OCI-LY3 (cell line): ENCODE results near the gene RNU7-1.

Experiments used
- H2AFZ ChIP-seq: fragments of 200-600, 300-600 bp; shearing (Covaris generic); 2 replicates; pipeline ENCODE4 v1.6.0; 2014; ENCODE audit warnings: antibody characterized with exemption, low read depth, low read length
- H3K27ac ChIP-seq: fragments of 200-600, 300-600 bp; sonication (generic); 2 replicates; pipeline ENCODE4 v1.5.1; 2014; ENCODE audit warnings: mild to moderate bottlenecking, low read length, moderate library complexity, mixed read lengths
- H3K27me3 ChIP-seq: fragments of 200-600, 300-600 bp; sonication (generic); 2 replicates; pipeline ENCODE4 v1.6.1; 2014; ENCODE audit warnings: low read depth, low read length, mixed read lengths
- H3K36me3 ChIP-seq: fragments of 200-600, 300-600 bp; sonication (generic); replicated peaks from 2 replicates; pipeline ENCODE3; 2014; ENCODE audit warnings: low read depth, low read length, mixed read lengths
- H3K4me1 ChIP-seq: fragments of 300-600, 200-600 bp; sonication (generic); 2 replicates; pipeline ENCODE4 v1.6.1; 2014; ENCODE audit warnings: low read length, mixed read lengths
- H3K4me2 ChIP-seq: fragments of 200-600, 300-600 bp; sonication (generic); 2 replicates; pipeline ENCODE4 v1.6.1; 2014; ENCODE audit warnings: low read length, mixed read lengths
- H3K4me3 ChIP-seq: fragments of 300-600, 200-600 bp; sonication (generic); 2 replicates; pipeline ENCODE4 v1.5.1; 2014; ENCODE audit warnings: antibody characterized with exemption, mild to moderate bottlenecking, low read length, moderate library complexity
- H3K79me2 ChIP-seq: fragments of 300-600, 200-600 bp; shearing (Covaris generic); 2 replicates; pipeline ENCODE4 v1.6.1; 2014; ENCODE audit warnings: mild to moderate bottlenecking, low read length, mixed read lengths
- H3K9ac ChIP-seq: fragments of 300-600, 200-600 bp; shearing (Covaris generic); 2 replicates; pipeline ENCODE4 v1.6.0; 2014; ENCODE audit warnings: mild to moderate bottlenecking, low read length, moderate library complexity
- H3K9me3 ChIP-seq: fragments of 200-600, 300-600 bp; shearing (Covaris generic); 2 replicates; pipeline ENCODE4 v1.6.1; 2014; ENCODE audit warnings: low read length, mixed read lengths; ENCODE audit not compliant: insufficient read depth
- H4K20me1 ChIP-seq: fragments of 200-600, 300-600 bp; sonication (generic); 2 replicates; pipeline ENCODE4 v1.6.1; 2016; ENCODE audit warnings: low read length, mixed read lengths; ENCODE audit not compliant: insufficient read depth
- EZH2phosphoT487 ChIP-seq: fragments of 200-600 bp; shearing (Covaris generic); IDR thresholded peaks from 2 replicates; pipeline ENCODE4 v1.6.1; 2018; ENCODE audit warnings: antibody characterized with exemption, mixed run types, low read depth
- TF ChIP-seq, protein P1 (sequence below): fragments of 200-600, 300-600 bp; sonication (generic); IDR thresholded peaks from 2 replicates; pipeline ENCODE4 v1.5.1; 2014; ENCODE audit warnings: antibody characterized with exemption, low read length, low read depth

The RNU7-1 gene

DNA sequence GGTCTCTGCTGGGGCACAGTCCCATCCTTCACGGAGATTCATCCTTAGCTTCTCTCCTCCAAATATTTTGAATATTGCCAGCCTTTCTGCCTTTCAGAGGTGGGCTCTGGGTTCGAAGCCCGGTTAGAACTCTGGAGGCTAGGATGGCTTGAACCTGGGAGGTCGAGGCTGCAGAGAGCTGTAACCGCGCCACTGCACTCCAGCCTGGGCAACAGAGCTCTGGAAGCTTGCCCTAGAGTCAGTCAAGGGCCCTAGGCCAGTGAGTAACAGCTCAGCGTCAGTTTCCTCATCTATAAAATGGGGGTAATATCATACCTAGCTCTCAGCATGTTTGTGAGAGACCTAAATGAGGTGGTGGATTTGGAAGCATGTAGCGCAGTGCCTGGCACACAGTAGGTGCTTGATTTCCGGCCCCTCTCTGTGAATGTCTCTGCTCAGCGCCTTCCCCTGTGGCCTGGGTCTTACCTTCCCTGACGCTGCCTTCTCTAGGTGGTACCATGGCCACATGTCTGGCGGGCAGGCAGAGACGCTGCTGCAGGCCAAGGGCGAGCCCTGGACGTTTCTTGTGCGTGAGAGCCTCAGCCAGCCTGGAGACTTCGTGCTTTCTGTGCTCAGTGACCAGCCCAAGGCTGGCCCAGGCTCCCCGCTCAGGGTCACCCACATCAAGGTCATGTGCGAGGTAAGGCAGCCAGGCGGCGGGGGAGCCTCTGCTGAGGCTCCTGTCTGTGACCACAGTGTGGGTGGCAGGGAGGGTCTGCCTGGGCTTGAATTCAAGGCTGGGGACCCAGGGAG, 10.9 kb downstream of the RNU7-1 start:
- Histone ChIP-seq H3K4me3 (peak overlapping the region; percentile 84), H3K27me3 (no peaks in the 10 kb centered on the region), H2AFZ (no peak overlapping the region), H3K79me2 (peaks cover 14% of the 10 kb centered on the region), H3K4me1 (peaks cover 54% of the 10 kb centered on the region), H3K9me3 (no peaks in the 10 kb centered on the region), H3K9ac (no peak overlapping the region; the same call in 1 of the 2 replicates), H3K4me2 (peak overlapping the region; percentile 94), H3K36me3 (peaks cover 19% of the 10 kb centered on the region), H4K20me1 (peaks cover 4% of the 10 kb centered on the region; the same call in 1 of the 2 replicates), H3K27ac (0 out of 2 replicates have a peak overlapping the region, but pooled peaks have one; percentile 58)
- TF ChIP-seq, protein P1, sequence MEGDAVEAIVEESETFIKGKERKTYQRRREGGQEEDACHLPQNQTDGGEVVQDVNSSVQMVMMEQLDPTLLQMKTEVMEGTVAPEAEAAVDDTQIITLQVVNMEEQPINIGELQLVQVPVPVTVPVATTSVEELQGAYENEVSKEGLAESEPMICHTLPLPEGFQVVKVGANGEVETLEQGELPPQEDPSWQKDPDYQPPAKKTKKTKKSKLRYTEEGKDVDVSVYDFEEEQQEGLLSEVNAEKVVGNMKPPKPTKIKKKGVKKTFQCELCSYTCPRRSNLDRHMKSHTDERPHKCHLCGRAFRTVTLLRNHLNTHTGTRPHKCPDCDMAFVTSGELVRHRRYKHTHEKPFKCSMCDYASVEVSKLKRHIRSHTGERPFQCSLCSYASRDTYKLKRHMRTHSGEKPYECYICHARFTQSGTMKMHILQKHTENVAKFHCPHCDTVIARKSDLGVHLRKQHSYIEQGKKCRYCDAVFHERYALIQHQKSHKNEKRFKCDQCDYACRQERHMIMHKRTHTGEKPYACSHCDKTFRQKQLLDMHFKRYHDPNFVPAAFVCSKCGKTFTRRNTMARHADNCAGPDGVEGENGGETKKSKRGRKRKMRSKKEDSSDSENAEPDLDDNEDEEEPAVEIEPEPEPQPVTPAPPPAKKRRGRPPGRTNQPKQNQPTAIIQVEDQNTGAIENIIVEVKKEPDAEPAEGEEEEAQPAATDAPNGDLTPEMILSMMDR: no peak
- no peak for TF ChIP-seq EZH2phosphoT487

DNA sequence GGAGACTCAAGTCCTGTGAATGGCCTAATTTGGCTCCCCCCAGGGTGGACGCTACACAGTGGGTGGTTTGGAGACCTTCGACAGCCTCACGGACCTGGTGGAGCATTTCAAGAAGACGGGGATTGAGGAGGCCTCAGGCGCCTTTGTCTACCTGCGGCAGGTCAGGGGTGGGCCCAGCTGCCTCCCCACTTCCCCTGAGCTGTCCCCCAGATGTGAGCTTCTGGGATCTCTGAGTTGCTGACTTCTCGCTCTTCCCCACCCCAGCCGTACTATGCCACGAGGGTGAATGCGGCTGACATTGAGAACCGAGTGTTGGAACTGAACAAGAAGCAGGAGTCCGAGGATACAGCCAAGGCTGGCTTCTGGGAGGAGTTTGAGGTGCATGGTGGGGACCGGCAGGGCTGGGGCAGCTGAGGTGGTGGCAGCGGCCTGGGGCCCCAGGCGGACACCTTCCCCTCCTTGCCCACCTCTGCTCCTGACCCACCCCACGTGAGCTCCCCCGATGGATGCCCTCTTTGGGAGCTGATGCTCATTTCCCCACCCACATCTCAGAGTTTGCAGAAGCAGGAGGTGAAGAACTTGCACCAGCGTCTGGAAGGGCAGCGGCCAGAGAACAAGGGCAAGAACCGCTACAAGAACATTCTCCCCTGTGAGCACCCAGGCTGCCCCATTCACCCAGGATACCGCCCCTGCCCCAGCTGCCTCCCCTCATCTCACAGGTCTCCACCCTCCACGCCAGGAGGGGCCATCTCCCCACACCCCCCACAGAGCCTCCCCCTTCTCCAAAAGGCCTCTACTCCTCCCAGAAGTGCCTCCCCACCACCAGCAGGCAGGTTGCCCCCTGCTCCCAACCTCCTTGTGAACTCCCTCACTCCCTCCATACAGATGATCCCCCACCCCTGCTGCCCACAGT, 11.7 kb downstream of the RNU7-1 start:
- peaks cover 4% of the 10 kb centered on the region; the same call in 1 of the 2 replicates for H4K20me1 ChIP-seq
- peaks cover 21% of the 10 kb centered on the region for H3K36me3 ChIP-seq
- TF ChIP-seq, protein P1: no peak
- no peak for TF ChIP-seq EZH2phosphoT487
- H3K4me3 ChIP-seq: no peak overlapping the region
- no peaks in the 10 kb centered on the region for H3K9me3 ChIP-seq
- no peaks in the 10 kb centered on the region for H3K27me3 ChIP-seq
- H2AFZ ChIP-seq: no peak overlapping the region
- H3K4me2 ChIP-seq: no peak overlapping the region
- peaks cover 14% of the 10 kb centered on the region for H3K79me2 ChIP-seq
- peaks cover 58% of the 10 kb centered on the region for H3K4me1 ChIP-seq
- no peak overlapping the region for H3K9ac ChIP-seq
- no peak overlapping the region for H3K27ac ChIP-seq

DNA sequence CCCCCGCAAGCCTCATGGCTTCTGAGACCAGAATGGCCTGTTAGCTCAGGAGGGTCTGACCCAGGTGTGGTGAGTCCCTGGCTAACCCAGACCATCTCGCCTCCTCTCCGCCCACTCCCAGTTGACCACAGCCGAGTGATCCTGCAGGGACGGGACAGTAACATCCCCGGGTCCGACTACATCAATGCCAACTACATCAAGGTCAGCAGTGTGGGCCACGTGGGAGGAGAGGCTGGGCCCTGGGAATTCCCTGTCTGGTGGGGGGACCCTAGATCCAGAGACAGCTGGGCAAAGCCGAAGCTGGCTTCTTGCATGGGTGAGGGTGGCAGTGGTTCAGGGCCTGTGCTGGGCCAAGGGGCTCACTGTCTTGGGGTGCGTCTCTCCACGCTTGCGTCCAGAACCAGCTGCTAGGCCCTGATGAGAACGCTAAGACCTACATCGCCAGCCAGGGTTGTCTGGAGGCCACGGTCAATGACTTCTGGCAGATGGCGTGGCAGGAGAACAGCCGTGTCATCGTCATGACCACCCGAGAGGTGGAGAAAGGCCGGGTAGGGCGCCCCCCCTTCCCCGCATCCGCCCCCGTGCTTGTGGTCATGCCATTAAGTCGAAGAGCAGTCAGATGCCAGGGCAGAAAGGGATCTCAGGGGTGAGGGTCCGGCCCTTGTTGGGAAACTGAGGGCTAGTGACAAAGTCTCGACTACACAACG, 12.6 kb downstream of the RNU7-1 start:
- Histone ChIP-seq H3K27ac (no peak overlapping the region), H3K9me3 (no peaks in the 10 kb centered on the region), H3K27me3 (no peaks in the 10 kb centered on the region), H2AFZ (no peak overlapping the region), H3K9ac (no peak overlapping the region), H3K36me3 (peaks cover 28% of the 10 kb centered on the region), H4K20me1 (peaks cover 4% of the 10 kb centered on the region; the same call in 1 of the 2 replicates), H3K4me2 (no peak overlapping the region), H3K79me2 (peaks cover 13% of the 10 kb centered on the region), H3K4me1 (peaks cover 60% of the 10 kb centered on the region), H3K4me3 (no peak overlapping the region)
- TF ChIP-seq, protein P1: no peak
- TF ChIP-seq EZH2phosphoT487: no peak
